Epithelial cell of esophagus (primary cell): ENCODE data around the gene SLC39A10.

Source experiments
- DNase-seq: peaks from one replicate; pipeline ENCODE4 v3.0.0; 2010; ENCODE audit warnings: low read depth
- H3K4me3 ChIP-seq: 2 replicates; pipeline ENCODE4 v1.5.1; 2011; ENCODE audit warnings: mild to moderate bottlenecking, low read length, control low read depth
- CTCF ChIP-seq: IDR thresholded peaks from 2 replicates; pipeline ENCODE4 v1.5.1; 2011; ENCODE audit warnings: low read depth, mild to moderate bottlenecking, low read length, control low read depth, inconsistent platforms; ENCODE audit not compliant: insufficient read depth; ENCODE audit errors: missing control alignments

Gene SLC39A10

DNA sequence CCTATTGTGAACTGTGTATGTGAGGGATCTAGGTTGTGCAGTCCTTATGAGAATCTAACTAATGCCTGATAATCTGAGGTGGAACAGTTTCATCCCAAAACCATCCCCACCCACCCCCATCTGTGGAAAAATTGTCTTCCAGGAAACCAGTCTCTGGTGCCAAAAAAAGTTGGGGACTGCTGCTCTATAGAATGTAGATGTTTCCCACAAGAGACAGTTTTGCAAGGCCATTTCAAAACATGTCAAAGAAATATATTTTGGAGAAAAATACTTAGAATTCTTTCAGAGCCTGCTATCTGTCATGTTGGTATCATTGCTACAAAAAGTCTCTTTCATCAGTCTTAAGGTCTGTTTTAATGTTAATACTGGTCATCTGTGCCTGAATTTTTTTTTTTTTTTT is 4.1 kb upstream of the SLC39A10 start:
- H3K4me3 ChIP-seq = no peak overlapping the region
- no peak for DNase-seq
- no peak for TF ChIP-seq CTCF

DNA sequence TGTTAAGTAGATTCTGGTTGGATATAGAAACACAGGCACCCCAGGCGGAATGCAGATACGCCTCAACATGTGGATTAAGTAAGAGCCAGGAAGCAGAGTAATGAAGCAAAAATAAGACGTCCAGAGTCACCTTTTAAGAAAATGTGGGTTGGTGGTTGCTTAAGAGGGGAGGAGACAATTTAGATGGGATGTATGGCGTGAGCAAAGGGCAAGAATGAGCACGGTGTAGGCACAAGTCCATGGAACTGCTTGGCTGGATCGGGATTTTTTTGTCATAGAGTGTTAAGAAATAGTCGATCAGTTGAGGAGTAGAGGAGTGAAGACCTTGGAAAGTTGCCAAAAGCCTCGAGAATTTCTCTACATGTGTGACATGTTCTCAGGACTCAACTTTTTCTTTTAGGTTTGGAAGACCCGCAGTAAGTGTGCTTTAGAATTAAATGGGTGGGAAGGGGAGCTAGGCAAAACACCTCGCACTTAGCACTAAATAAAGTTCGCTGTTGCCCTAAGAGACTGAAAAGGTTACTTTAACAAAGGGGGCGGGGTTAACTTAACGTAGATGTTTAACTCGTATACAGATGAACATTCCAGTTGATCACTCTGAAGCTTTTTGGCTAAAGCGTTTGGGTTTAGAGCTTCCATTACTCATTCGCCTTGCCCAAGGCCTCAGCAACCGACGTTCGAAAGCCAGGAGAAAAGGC is 716 bp upstream of the SLC39A10 start:
- H3K4me3 ChIP-seq = peak overlapping the region; percentile 37
- peak; percentile 90 for DNase-seq
- TF ChIP-seq CTCF = no peak

DNA sequence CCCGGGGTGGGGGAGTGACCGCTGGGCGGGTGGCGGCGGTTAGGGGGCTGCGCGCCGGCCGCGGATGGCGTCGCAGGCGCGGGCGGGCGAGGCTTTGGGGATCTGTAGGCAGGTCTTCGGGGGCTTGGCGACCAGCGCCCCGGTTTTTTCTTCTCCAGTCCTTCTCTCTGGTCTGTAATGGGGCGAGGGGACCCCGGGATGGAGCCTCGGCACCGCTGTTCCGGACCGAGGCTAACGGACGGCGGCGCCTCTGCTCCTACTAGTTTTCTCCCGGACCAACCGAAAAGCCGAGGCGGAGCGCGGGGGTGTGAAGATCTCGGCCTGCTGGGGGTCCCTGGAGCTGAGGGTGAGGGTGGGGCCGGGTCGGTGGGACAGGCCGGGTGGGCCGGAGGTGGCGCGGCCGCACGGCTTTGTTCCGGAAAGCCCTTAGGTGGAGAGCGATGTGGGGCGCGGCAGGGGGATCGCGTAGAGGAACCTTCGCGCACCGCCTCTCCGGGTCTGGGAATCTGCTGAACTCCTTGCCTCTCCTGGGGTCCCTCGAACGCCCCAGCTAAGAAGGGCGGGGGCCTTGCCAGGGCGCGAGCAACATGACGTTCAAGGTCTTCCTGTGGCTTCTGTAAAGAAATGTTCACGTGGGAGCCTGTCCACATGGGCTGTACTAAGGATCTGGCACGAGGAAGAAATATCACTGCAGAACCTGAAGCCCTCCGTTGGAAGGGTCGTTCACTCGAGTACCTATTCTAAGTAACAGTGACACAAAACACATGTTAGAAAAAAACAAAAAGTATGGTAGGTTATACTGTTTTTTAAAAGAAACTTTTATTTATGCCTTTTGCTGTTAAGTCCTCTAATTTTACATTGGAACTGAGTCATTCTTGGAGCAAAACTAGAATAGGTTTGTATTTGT is 861 bp downstream of the SLC39A10 start:
- DNase-seq = peak; percentile 65
- no peak for TF ChIP-seq CTCF
- H3K4me3 ChIP-seq = peak overlapping the region; percentile 78

DNA sequence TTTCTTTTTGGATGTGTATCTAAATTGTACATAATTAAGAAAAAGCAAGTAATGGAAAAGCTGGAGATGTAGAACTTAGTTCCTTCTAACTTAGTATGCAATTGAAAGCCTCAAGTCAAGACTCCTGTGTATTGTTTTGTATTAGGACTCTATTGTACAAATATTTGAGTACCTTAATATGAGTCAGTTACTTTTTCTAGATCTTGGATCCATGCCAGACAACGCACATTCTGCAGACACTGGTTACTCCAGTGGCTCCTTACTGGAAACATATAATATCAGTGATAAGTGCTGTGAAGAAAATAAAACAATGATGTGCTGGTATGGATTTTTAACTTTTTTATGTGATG is 1.5 kb downstream of the SLC39A10 start:
- no peak for TF ChIP-seq CTCF
- peak overlapping the region; percentile 78 for H3K4me3 ChIP-seq
- DNase-seq = peak; percentile 88

DNA sequence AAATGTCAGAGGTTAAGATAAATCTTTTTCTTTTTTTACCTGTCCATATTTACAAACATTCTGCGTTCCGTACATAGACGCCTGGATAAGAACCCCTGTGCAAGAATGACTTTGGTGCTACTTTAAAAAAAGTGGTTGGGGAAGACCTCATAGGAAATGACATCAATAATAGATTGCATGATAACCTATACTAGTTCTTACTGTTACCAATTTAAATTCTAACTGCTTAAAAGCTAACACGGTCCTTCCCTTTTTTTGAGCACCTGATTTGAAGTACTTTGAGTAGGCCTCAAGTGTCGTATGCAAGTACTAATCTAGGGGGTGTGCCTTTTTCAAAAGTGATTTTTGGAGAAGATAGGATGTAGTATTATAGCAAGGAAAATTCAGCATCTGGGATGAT is 2.1 kb downstream of the SLC39A10 start:
- TF ChIP-seq CTCF = no peak
- peak overlapping the region; percentile 78 for H3K4me3 ChIP-seq
- no peak for DNase-seq

DNA sequence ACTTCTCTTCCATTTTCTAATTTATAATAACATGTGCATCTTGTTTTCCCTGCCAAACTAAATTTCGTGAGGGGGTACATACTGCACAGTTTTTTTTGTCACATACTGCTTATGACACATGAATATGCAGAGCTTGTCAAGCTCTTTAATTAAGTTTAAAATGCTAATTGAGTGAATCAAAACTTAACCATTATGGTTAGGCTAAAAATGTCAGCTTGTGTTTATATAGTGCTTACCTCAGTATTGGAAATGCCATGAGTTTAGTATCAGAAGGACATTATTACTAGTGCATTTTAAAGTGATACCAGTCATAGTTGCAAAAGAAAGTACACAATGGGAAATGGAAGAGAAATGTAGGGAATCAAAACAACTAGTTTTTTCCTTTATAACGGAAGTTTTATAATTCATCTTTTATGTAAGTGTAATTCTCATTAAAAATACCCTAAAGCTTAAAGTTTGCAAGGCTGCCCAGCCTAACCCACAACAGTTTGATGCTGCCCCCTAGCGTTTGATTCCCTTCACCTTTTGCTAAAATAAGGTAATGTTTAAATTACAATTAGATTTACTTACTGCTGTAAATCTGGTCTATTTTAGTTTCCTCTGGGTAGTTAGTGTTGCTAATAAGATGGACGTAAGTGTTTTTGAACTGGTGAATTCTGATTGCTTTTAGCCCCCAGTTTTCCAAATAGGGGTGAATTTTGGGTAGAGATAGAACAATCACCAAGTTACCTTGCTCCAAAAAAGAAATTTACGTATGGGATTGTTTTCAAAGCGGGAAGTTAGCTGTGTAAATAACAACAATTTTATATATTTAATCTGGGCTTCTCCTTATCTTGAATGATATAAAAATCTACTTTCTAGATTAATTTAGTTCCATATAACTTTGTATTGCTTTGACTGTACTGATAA is 3.2 kb downstream of the SLC39A10 start:
- peak overlapping the region; percentile 78 for H3K4me3 ChIP-seq
- TF ChIP-seq CTCF = peak; percentile 79
- DNase-seq = peak; percentile 78
